NB4 (cell line): ENCODE results near the gene KCNQ4.

ENCODE experiments used
- POLR2A ChIP-seq: IDR thresholded peaks from 2 replicates; pipeline ENCODE4 v1.6.1; 2011; ENCODE audit warnings: mild to moderate bottlenecking; ENCODE audit not compliant: insufficient read length; ENCODE audit errors: extremely low read depth
- TF ChIP-seq, protein P1 (sequence below): IDR thresholded peaks from one replicate; pipeline ENCODE4 v1.5.1; 2012; ENCODE audit warnings: low read depth, low read length
- TF ChIP-seq, protein P2 (sequence below): IDR thresholded peaks from 2 replicates; pipeline ENCODE4 v1.6.1; 2011; ENCODE audit warnings: low read depth, low read length

DNA sequence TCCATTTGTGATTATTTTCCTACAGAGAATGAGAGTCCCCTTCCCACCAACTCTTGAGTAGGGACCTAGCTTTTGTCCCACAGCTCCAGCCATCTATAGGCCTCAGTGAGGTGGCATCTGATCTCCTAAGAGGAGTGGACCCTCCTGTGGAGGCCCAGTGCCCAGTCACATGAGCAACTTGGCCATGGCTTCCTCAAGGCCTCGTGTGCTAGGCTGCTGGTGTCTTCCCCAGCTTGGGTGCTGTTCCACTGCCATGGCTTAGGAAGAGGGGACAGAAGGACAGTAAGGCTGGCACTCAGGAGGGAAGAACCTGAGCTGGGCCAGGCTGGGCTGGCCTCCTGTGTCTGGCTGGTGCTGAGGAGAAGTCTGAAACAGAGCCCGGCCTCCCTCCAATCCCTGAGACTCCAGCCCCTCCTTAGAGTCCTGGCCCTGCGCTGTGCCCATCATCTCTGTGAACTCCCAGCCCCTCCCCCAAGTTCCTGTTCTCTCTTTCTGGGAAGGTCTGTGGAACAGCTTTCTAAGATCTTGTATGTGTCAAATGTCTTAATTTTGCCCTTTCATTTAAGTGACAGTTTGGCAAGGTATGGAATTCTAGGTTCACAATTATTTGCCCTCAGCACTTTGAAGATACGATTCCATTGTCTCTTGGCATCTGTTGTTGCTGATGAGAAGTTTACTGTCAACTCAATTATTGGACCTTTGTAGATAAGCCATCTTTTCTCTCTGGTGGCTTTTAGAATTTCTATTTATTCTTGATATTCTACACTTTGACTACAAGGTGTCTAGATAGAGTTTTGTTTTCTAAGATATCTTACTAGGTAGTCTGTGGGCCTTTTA is 7.1 kb upstream of the KCNQ4 start:
- no peak for TF ChIP-seq POLR2A
- TF ChIP-seq, protein P1, sequence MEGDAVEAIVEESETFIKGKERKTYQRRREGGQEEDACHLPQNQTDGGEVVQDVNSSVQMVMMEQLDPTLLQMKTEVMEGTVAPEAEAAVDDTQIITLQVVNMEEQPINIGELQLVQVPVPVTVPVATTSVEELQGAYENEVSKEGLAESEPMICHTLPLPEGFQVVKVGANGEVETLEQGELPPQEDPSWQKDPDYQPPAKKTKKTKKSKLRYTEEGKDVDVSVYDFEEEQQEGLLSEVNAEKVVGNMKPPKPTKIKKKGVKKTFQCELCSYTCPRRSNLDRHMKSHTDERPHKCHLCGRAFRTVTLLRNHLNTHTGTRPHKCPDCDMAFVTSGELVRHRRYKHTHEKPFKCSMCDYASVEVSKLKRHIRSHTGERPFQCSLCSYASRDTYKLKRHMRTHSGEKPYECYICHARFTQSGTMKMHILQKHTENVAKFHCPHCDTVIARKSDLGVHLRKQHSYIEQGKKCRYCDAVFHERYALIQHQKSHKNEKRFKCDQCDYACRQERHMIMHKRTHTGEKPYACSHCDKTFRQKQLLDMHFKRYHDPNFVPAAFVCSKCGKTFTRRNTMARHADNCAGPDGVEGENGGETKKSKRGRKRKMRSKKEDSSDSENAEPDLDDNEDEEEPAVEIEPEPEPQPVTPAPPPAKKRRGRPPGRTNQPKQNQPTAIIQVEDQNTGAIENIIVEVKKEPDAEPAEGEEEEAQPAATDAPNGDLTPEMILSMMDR = no peak
- TF ChIP-seq, protein P2, sequence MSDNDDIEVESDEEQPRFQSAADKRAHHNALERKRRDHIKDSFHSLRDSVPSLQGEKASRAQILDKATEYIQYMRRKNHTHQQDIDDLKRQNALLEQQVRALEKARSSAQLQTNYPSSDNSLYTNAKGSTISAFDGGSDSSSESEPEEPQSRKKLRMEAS = no peak
